ENCODE measurements around the gene SYS1. TPM values are rescaled to one million over a fixed set of nuclear protein-coding genes. Genes with fewer than 3 reads are reported as not detected.
A peak's percentile ranks its signal among the peaks of the same experiment; 100 is the strongest.

SYS1 gene
- total RNA-seq, 4 donors from 2014 or later = 19.2 to 35.6 (median 25.2) TPM

- Histone ChIP-seq H3K27ac (peak overlapping the region; percentile 92 to 97 (median 95)), H3K36me3 (peaks cover 0 to 39% (median 7%) of the 10 kb centered on the region in 3 donors), H3K27me3 (no peaks in the 10 kb centered on the region), H3K4me3 (peak overlapping the region; percentile 71 to 95 (median 78)), H3K4me1 (peaks cover 0 to 62% (median 25%) of the 10 kb centered on the region in 4 donors), H3K9me3 (no peaks in the 10 kb centered on the region)
- DNase-seq (ENCODE audit: low spot score in 2 of 2) = no peak
- TF ChIP-seq CTCF (IDR thresholded peaks at IDR 0.05) = no peak
- no peak for TF ChIP-seq EP300 (IDR thresholded peaks at IDR 0.05)
- TF ChIP-seq POLR2A (IDR thresholded peaks at IDR 0.05) = no peak
- WGBS, 2 donors = 16 to 24% methylated on average over 17 to 23 of the region's 23 CpGs
These were observed 896 bp downstream of the SYS1 start for GRCh38 chr20:45363611-45364492.

- 88 to 90% methylated on average over 5 of the region's 5 CpGs for WGBS, 2 donors
These were observed 2.6 kb downstream of the SYS1 start for GRCh38 chr20:45365444-45365970.

GRCh38 chr20:45366192-45366591, 3.2 kb downstream of the SYS1 start:
- DNase-seq (ENCODE audit: low spot score in 2 of 2) = no peak

More at GRCh38 chr20:45365444-45365970, 2.6 kb downstream of the SYS1 start:
- H3K9me3 ChIP-seq = no peaks in the 10 kb centered on the region
- TF ChIP-seq EP300 (IDR thresholded peaks at IDR 0.05) (no peak), POLR2A (IDR thresholded peaks at IDR 0.05) (no peak)
- H3K4me1 ChIP-seq = peaks cover 0 to 46% (median 15%) of the 10 kb centered on the region in 4 donors
- H3K4me3 ChIP-seq = no peak overlapping the region
- peak overlapping the region in 1 of 4 donors; percentile 22 for H3K27ac ChIP-seq
- peaks cover 0 to 47% (median 7%) of the 10 kb centered on the region in 3 donors for H3K36me3 ChIP-seq
- no peaks in the 10 kb centered on the region for H3K27me3 ChIP-seq
- DNase-seq (ENCODE audit: low spot score in 2 of 2) = no peak

GRCh38 chr20:45366631-45367030, 3.7 kb downstream of the SYS1 start:
- DNase-seq (ENCODE audit: low spot score in 2 of 2) = no peak
- TF ChIP-seq EP300 (IDR thresholded peaks at IDR 0.05) (no peak), CTCF (IDR thresholded peaks at IDR 0.05) (no peak), POLR2A (IDR thresholded peaks at IDR 0.05) (no peak)
- no peak overlapping the region for H3K27ac ChIP-seq
- peaks cover 0 to 48% (median 7%) of the 10 kb centered on the region in 3 donors for H3K36me3 ChIP-seq
- H3K4me3 ChIP-seq = no peak overlapping the region
- no peaks in the 10 kb centered on the region for H3K9me3 ChIP-seq
- WGBS, 2 donors = 88 to 91% methylated on average over 11 of the region's 11 CpGs
- H3K27me3 ChIP-seq = no peaks in the 10 kb centered on the region
- peaks cover 0 to 37% (median 15%) of the 10 kb centered on the region in 4 donors for H3K4me1 ChIP-seq

More at GRCh38 chr20:45366192-45366591, 3.2 kb downstream of the SYS1 start:
- H3K36me3 ChIP-seq = peaks cover 0 to 48% (median 7%) of the 10 kb centered on the region in 3 donors
- H3K27ac ChIP-seq = no peak overlapping the region
- H3K9me3 ChIP-seq = no peaks in the 10 kb centered on the region
- WGBS, 2 donors = 72 to 76% methylated on average over 1 of the region's 1 CpG
- TF ChIP-seq POLR2A (IDR thresholded peaks at IDR 0.05) (no peak), EP300 (IDR thresholded peaks at IDR 0.05) (no peak), CTCF (IDR thresholded peaks at IDR 0.05) (no peak)
- H3K4me3 ChIP-seq = no peak overlapping the region
- peaks cover 0 to 39% (median 15%) of the 10 kb centered on the region in 4 donors for H3K4me1 ChIP-seq
- H3K27me3 ChIP-seq = no peaks in the 10 kb centered on the region

- Histone ChIP-seq H3K9me3 (no peaks in the 10 kb centered on the region), H3K27me3 (no peaks in the 10 kb centered on the region), H3K27ac (no peak overlapping the region), H3K4me3 (no peak overlapping the region), H3K4me1 (peaks cover 0 to 34% (median 15%) of the 10 kb centered on the region in 4 donors), H3K36me3 (peaks cover 0 to 48% (median 7%) of the 10 kb centered on the region in 3 donors)
- TF ChIP-seq CTCF (IDR thresholded peaks at IDR 0.05) (no peak), EP300 (IDR thresholded peaks at IDR 0.05) (no peak), POLR2A (IDR thresholded peaks at IDR 0.05) (no peak)
- no peak for DNase-seq (ENCODE audit: low spot score in 2 of 2)
These were observed 4.2 kb downstream of the SYS1 start for GRCh38 chr20:45367126-45367525.
